GM11168 (cell line): Measurements from ENCODE around the gene CREBBP.

Experiments used
- in situ Hi-C: fragments of 300-500 bp; cut with MboI; formaldehyde crosslinking; loops from one replicate; pipeline ENCODE4 v1.12.0; 2022; ENCODE audit warnings: low sequenced_read_pairs; ENCODE audit not compliant: unreplicated experiment

Gene CREBBP

DNA sequence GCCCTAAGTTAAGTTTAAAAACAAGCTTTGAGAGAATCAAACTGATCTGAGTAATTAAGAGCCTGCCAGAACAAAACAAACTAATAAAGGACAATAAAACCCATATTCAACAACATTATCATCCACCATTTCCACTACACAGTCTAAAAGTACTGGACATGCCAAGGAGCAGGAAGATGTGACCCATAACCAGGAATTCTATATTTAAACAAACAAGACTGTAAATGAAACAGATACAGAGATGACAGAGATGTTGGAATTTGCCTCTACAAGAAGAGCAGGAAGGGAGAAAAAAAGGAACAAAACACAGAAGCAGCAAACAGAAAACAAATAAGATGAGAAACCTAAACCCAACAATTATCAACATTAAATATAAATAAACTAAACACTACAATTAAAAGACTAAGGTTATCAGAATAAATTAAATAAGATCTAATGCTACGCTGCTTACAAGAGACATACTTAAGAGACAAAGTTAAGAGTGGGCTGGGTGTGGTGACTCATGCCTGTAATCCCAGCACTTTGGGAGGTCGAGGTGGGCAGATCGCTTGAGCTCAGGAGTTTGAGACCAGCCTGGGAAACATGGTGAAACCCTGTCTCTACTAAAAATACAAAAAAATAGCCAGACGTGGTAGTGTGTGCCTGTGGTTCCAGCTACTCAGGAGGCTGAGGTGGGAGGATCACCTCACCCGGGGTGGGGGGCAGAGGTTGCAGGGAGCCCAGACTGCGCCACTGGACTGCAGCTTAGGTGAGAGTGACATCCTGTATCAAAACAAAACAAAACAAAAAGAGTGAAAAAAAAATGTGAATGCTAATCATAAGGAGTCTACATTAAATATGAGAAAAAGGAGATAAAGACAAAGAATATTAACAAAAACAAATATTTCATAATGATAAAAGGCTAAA, 50.6 kb downstream of the CREBBP start:
- in situ Hi-C loops: no loop called here

- in situ Hi-C loops: no loop called here
Observed at GRCh38 chr16:3825940-3826339, 54.6 kb downstream of the CREBBP start.

GRCh38 chr16:3825103-3825502, 55.4 kb downstream of the CREBBP start:
- in situ Hi-C loops: no loop called here

- in situ Hi-C loops: no loop called here
Observed at GRCh38 chr16:3824121-3824795, 56.3 kb downstream of the CREBBP start.

GRCh38 chr16:3823427-3823826, 57.1 kb downstream of the CREBBP start:
- in situ Hi-C loops: no loop called here

- in situ Hi-C loops: no loop called here
Observed at GRCh38 chr16:3822366-3823045, 58.0 kb downstream of the CREBBP start.

DNA sequence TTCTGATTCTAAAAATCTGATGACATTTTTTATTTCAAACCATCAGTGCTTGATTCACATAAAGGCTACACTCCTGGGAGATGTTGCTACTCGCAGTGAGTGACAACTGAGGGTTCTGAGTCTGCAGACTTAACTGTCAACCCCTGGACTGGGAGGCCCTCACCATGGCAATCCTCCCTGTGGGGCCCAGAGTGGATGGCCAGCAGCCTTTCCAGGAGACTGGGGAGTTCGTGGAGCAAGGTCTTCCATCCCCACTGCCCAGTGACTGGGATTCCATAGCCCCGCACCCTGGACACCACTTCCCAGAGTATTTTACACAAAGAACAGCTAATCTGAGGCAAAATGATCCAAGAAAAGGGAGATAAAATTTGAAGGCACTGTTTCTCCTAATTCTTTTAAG, 59.3 kb downstream of the CREBBP start:
- in situ Hi-C loops: no loop called here

GRCh38 chr16:3819746-3820724, 60.5 kb downstream of the CREBBP start:
- in situ Hi-C loops: no loop called here

- in situ Hi-C loops: no loop called here
Observed at GRCh38 chr16:3819175-3819527, 61.4 kb downstream of the CREBBP start.

DNA sequence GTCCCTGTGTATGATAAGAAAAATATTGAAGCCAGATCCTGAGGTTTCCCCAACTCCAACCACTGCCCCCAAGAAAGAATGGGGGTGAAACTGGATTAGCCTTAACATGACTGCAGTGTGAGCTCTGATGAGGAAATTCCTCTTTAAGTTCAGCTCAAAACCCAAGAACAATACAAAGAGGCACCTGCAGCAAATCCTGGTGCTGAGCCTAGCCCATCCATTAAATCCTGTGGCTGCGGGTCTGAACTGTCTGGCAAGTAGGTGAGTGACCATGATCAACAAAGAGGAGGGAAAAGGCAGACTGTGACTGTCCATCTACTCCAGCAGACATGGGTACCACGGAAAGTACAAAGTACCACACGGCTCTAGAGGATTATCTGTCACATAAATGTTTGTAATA, 64.2 kb downstream of the CREBBP start:
- in situ Hi-C loops: no loop called here

DNA sequence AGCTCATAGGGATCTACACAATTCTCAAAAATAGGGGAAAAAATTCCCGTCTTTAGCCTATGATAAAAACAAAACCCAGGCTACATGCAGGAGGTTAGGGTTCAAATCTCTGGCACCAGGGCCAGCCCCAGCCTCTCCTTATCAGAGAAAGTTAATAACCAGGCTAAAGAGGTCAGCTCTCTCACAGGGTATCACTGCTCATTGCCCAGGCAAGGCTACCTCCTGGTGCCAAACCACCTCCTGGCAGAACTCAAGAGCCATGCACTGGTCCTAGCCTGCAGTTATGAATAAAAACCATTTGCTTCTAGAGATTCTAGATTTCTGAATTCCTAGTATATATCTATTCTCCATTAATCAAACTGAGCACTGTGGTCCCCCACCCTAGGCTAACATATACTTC, 65.8 kb downstream of the CREBBP start:
- in situ Hi-C loops: no loop called here

DNA sequence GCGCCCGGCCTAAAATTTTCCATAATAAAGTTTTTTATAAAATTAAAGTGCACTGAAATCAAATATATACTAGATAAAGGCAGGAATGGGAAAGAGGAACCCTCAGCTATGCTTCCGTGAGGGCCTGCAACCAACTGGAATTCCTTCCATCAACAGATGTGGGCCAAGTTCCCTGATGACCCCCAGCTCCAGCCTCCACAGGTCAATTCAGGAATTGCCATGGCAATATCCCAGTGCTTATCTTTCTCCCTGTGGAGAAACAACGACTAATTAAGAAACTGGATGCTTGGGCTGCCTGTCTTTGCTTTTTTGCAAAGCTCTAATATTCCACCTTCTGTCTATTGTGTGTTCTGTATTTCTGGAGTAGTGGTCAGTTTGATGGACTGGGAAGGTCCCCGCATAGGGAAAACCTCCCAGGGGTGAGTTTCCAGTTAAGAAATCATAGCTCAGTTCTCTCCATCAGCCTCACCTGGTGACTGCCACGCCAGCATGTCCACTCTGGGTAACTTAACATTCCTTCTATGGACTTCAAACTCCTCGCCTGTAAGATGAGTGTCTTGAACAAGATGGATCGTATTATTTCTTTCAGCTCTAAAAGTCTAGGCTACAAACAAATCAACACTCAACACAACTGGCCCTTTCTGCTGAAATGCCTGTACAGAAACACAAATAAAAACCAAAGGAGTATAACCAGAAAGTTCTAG, 67.9 kb downstream of the CREBBP start:
- in situ Hi-C loops: no loop called here

- in situ Hi-C loops: no loop called here
Observed at GRCh38 chr16:3810818-3811217, 69.7 kb downstream of the CREBBP start.

GRCh38 chr16:3810198-3810664, 70.3 kb downstream of the CREBBP start:
- in situ Hi-C loops: no loop called here

DNA sequence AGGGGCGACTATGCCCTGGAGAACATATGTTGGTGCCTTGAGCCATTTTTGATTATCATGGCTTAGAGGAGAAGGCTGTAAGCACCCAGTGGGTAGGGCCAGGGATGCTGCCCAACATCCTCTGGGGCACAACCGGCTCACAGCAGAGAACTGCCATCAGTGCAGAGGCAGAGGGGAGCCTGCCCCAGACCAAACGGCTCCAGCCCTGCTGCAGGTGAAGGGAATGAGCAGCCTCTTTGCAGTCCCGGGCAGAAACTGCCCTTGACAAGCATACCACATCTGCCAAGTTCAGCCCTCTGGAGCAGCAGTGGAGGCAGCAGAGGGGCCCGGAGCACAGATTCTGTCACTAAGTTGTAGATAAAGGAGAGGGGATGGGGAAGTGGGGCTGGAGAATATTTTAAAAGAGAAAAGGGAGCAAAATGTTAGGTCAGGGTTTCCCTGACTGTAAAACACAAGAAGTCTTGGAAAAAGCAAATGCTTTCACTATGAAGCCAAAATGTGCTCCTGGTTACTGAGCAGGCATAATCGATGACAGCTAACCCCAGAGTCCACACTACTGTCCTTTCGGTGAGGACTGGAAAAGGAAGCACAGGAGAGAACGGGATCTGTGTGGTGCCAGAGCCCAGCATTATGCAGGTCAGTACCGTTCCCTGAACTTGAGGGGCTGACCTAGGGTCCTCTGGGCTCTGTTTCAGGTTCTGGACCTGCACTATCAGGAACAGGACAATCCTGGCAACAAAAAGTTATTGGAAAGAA, 72.0 kb downstream of the CREBBP start:
- in situ Hi-C loops: no loop called here

DNA sequence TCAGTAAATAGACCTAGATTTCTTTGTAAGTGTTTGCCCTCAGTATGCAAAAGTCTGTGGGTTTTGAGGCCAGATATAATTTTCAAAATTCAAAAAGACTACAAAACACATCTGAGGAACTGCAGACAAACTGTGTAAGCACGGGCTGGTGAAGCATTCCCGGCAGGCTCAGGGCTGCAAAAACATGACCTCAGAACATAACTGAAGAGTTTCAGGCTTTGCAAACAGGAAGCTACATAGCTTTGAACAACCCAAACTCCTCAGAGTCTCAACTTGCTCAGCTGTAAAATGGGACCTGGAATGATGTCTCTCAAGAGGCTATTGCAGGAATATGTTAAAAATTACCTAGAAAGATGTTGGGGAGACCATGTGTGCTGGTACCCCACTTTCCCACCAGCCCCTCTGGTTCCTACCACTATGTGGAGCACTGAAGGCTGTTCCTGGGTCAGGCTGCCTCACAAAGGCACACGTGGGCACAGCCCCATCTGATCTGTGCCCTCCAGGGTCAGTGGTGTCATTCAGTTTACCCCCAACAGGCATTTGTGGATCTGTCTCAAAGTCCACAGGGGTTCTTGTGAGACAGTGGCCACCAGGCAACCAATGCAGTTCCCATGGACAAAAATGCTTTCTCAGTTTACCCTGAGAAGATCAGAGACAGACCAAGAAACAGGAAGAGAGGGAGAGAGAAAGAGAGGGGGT, 72.9 kb downstream of the CREBBP start:
- in situ Hi-C loops: no loop called here

GRCh38 chr16:3804426-3805016, 76.0 kb downstream of the CREBBP start:
- in situ Hi-C loops: no loop called here
